Measurements from ENCODE around the gene ATXN2L.
A peak's percentile ranks its signal among the peaks of the same experiment; 100 is the strongest.
"Not testable (repeated sequence)": the region's sequence is repeated elsewhere in the genome, so short reads cannot be mapped to it uniquely, and the experiment has no call there.

The ATXN2L gene, protein sequence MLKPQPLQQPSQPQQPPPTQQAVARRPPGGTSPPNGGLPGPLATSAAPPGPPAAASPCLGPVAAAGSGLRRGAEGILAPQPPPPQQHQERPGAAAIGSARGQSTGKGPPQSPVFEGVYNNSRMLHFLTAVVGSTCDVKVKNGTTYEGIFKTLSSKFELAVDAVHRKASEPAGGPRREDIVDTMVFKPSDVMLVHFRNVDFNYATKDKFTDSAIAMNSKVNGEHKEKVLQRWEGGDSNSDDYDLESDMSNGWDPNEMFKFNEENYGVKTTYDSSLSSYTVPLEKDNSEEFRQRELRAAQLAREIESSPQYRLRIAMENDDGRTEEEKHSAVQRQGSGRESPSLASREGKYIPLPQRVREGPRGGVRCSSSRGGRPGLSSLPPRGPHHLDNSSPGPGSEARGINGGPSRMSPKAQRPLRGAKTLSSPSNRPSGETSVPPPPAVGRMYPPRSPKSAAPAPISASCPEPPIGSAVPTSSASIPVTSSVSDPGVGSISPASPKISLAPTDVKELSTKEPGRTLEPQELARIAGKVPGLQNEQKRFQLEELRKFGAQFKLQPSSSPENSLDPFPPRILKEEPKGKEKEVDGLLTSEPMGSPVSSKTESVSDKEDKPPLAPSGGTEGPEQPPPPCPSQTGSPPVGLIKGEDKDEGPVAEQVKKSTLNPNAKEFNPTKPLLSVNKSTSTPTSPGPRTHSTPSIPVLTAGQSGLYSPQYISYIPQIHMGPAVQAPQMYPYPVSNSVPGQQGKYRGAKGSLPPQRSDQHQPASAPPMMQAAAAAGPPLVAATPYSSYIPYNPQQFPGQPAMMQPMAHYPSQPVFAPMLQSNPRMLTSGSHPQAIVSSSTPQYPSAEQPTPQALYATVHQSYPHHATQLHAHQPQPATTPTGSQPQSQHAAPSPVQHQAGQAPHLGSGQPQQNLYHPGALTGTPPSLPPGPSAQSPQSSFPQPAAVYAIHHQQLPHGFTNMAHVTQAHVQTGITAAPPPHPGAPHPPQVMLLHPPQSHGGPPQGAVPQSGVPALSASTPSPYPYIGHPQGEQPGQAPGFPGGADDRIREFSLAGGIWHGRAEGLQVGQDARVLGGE

GRCh38 chr16:28822520-28823290 lies at the start of gene ATXN2L:
Gene ATXN2L, plus strand, starts transcription at chr16:28822999. Its CDS starts 261 bp downstream, at chr16:28823260.
- Histone ChIP-seq H3K36me3 (ENCODE audit: control insufficient read depth, insufficient read depth, low read length) (peaks cover 27% of the 10 kb centered on the region), H3K27ac (ENCODE audit: low read depth, low read length) (peak within 1 kb of the TSS; percentile 98), H3K9ac (ENCODE audit: low read depth, low read length) (peak within 1 kb of the TSS; percentile 88), H3K27me3 (ENCODE audit: control insufficient read depth, insufficient read depth, low read length) (no peaks in the 10 kb centered on the region), H3K4me1 (ENCODE audit: control insufficient read depth, insufficient read depth, low read length) (peaks cover 5% of the 10 kb centered on the region; the same call in 1 of the 2 replicates), H3K9me3 (ENCODE audit: control insufficient read depth, insufficient read depth, low read length) (no peaks in the 10 kb centered on the region), H3K4me3 (ENCODE audit: low read depth, low read length) (peak within 1 kb of the TSS; percentile 93)

- not testable (repeated sequence) for H3K27me3 ChIP-seq (ENCODE audit: control insufficient read depth, insufficient read depth, low read length); H3K9me3 ChIP-seq (ENCODE audit: control insufficient read depth, insufficient read depth, low read length); H3K27ac ChIP-seq (ENCODE audit: low read depth, low read length); H3K4me1 ChIP-seq (ENCODE audit: control insufficient read depth, insufficient read depth, low read length); H3K4me3 ChIP-seq (ENCODE audit: low read depth, low read length); H3K36me3 ChIP-seq (ENCODE audit: control insufficient read depth, insufficient read depth, low read length); H3K9ac ChIP-seq (ENCODE audit: low read depth, low read length)
These were observed 41.1 kb upstream of the ATXN2L start for GRCh38 chr16:28781697-28782096.

DNA sequence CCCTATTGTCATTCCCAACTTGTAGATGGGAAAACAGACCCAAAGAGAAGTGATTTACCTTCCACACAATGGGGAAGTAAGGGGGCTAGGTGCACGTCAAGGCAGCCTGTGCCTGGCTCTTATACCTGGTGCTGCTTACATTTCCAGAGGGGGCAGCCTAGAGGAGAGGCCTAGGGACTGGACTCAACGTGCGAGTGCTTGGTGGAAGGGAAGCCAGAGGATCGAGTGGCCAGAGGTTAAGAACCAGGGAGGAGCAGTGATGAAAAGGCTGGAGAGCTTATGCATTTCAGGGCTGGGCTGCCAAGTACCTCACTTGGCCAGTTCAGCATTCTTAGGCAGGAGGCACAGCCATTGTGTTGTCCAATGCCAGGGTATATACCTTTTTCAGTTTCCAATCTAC lies 40.4 kb upstream of the ATXN2L start:
- H3K27ac ChIP-seq (ENCODE audit: low read depth, low read length); H3K4me3 ChIP-seq (ENCODE audit: low read depth, low read length); H3K4me1 ChIP-seq (ENCODE audit: control insufficient read depth, insufficient read depth, low read length); H3K36me3 ChIP-seq (ENCODE audit: control insufficient read depth, insufficient read depth, low read length); H3K27me3 ChIP-seq (ENCODE audit: control insufficient read depth, insufficient read depth, low read length); H3K9me3 ChIP-seq (ENCODE audit: control insufficient read depth, insufficient read depth, low read length); H3K9ac ChIP-seq (ENCODE audit: low read depth, low read length): not testable (repeated sequence)

- not testable (repeated sequence) for H3K4me3 ChIP-seq (ENCODE audit: low read depth, low read length); H3K9ac ChIP-seq (ENCODE audit: low read depth, low read length); H3K36me3 ChIP-seq (ENCODE audit: control insufficient read depth, insufficient read depth, low read length); H3K4me1 ChIP-seq (ENCODE audit: control insufficient read depth, insufficient read depth, low read length); H3K27me3 ChIP-seq (ENCODE audit: control insufficient read depth, insufficient read depth, low read length); H3K9me3 ChIP-seq (ENCODE audit: control insufficient read depth, insufficient read depth, low read length); H3K27ac ChIP-seq (ENCODE audit: low read depth, low read length)
These were observed 20.4 kb upstream of the ATXN2L start for GRCh38 chr16:28802235-28803019.

DNA sequence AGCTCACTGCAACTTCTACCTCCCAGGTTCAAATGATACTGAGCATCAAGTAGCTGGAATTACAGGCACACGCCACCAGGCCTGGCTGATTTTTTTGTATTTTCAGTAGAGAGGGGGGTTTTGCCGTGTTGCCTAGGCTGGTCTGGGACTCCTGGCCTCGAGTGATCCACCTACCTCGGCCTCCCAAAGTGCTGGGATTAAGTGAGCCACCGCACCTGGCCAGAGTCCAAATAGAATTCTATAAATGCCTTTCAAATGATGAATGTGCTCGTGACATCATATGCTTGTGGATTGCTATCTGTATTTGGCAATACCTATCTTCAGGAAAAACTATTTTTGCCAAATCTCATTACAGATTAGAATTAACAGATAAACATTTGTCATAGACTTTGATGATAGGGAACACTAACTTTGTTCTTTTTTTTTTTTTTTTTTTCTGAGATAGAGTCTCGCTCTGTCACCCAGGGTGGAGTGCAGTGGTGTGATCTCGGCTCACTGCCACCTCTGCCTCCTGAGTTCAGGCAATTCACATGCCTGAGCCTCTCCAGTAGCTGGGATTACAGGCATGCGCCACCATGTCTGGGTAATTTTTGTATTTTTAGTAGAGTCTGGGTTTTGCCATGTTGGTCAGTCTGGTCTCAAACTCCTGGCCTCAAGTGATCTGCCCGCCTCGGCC lies 15.2 kb upstream of the ATXN2L start:
- not testable (repeated sequence) for H3K27ac ChIP-seq (ENCODE audit: low read depth, low read length); H3K36me3 ChIP-seq (ENCODE audit: control insufficient read depth, insufficient read depth, low read length); H3K27me3 ChIP-seq (ENCODE audit: control insufficient read depth, insufficient read depth, low read length); H3K9ac ChIP-seq (ENCODE audit: low read depth, low read length); H3K9me3 ChIP-seq (ENCODE audit: control insufficient read depth, insufficient read depth, low read length); H3K4me1 ChIP-seq (ENCODE audit: control insufficient read depth, insufficient read depth, low read length); H3K4me3 ChIP-seq (ENCODE audit: low read depth, low read length)

DNA sequence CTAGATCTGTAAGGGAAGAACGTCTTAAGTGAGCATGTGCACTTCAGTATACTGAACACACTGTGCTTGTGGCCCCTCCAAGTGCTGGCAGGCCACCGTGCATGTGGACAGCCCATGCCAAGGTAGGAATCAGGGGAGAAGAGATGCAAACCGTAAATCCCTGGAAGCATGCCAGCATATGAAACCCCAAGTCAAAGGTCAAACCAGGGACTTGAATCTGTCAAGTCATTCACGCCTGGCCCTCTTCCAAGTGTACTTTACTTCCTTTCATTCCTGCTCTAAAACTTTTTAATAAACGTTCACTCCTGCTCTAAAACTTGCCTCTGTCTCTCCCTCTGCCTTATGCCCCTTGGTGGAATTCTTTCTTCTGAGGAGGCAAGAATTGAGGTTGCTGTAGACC lies 2.8 kb upstream of the ATXN2L start:
- Histone ChIP-seq H3K4me3 (ENCODE audit: low read depth, low read length) (no peak overlapping the region), H3K9ac (ENCODE audit: low read depth, low read length) (no peak overlapping the region), H3K27me3 (ENCODE audit: control insufficient read depth, insufficient read depth, low read length) (no peaks in the 10 kb centered on the region), H3K9me3 (ENCODE audit: control insufficient read depth, insufficient read depth, low read length) (no peaks in the 10 kb centered on the region), H3K36me3 (ENCODE audit: control insufficient read depth, insufficient read depth, low read length) (no peaks in the 10 kb centered on the region; the same call in 1 of the 2 replicates), H3K27ac (ENCODE audit: low read depth, low read length) (no peak overlapping the region), H3K4me1 (ENCODE audit: control insufficient read depth, insufficient read depth, low read length) (peaks cover 5% of the 10 kb centered on the region; the same call in 1 of the 2 replicates)

GRCh38 chr16:28820546-28820945 lies 2.3 kb upstream of the ATXN2L start:
- H3K27ac ChIP-seq (ENCODE audit: low read depth, low read length); H3K27me3 ChIP-seq (ENCODE audit: control insufficient read depth, insufficient read depth, low read length); H3K4me1 ChIP-seq (ENCODE audit: control insufficient read depth, insufficient read depth, low read length); H3K4me3 ChIP-seq (ENCODE audit: low read depth, low read length); H3K9ac ChIP-seq (ENCODE audit: low read depth, low read length); H3K36me3 ChIP-seq (ENCODE audit: control insufficient read depth, insufficient read depth, low read length); H3K9me3 ChIP-seq (ENCODE audit: control insufficient read depth, insufficient read depth, low read length): not testable (repeated sequence)

DNA sequence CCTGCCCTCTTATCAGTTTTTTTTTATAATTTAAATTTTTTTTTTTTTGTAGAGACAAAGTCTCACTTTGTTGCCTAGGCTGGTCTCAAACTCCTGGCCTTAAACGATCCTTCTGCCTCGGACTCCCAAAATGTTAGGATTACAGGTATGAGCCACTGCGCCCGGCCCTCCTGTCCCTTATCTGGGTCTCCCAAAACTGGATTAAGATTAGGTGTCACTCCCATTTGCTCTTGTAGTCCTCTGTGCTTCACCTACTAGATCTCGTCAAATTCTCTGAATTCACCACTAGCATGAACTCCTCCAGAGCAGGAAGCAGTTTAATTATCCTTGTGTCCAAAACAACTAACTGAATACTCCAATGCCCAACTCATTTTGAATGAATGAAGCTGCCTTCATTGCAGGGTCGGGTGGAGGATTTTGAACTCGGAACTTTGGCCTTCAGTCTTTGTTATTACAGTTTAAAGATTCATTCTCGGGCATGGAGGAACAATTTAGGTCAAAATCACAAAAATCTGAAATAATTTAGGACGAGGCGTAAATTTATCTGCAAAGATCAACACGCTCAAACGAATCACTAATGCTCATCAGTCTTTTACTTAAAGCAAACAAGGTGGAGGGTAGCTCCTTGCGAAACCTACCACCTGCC lies 802 bp upstream of the ATXN2L start:
- H3K27me3 ChIP-seq (ENCODE audit: control insufficient read depth, insufficient read depth, low read length) = no peaks in the 10 kb centered on the region
- H3K9ac ChIP-seq (ENCODE audit: low read depth, low read length) = peak overlapping the region; percentile 85
- H3K4me1 ChIP-seq (ENCODE audit: control insufficient read depth, insufficient read depth, low read length) = peaks cover 5% of the 10 kb centered on the region; the same call in 1 of the 2 replicates
- H3K9me3 ChIP-seq (ENCODE audit: control insufficient read depth, insufficient read depth, low read length) = no peaks in the 10 kb centered on the region
- peak overlapping the region; percentile 98 for H3K27ac ChIP-seq (ENCODE audit: low read depth, low read length)
- peaks cover 20% of the 10 kb centered on the region for H3K36me3 ChIP-seq (ENCODE audit: control insufficient read depth, insufficient read depth, low read length)
- peak overlapping the region; percentile 93 for H3K4me3 ChIP-seq (ENCODE audit: low read depth, low read length)

GRCh38 chr16:28823291-28823872 lies 583 bp downstream of the ATXN2L start:
- peak overlapping the region; percentile 98 for H3K27ac ChIP-seq (ENCODE audit: low read depth, low read length)
- H3K9ac ChIP-seq (ENCODE audit: low read depth, low read length) = peak overlapping the region; percentile 88
- H3K4me3 ChIP-seq (ENCODE audit: low read depth, low read length) = peak overlapping the region; percentile 93
- H3K9me3 ChIP-seq (ENCODE audit: control insufficient read depth, insufficient read depth, low read length) = no peaks in the 10 kb centered on the region
- no peaks in the 10 kb centered on the region for H3K27me3 ChIP-seq (ENCODE audit: control insufficient read depth, insufficient read depth, low read length)
- peaks cover 5% of the 10 kb centered on the region; the same call in 1 of the 2 replicates for H3K4me1 ChIP-seq (ENCODE audit: control insufficient read depth, insufficient read depth, low read length)
- peaks cover 34% of the 10 kb centered on the region for H3K36me3 ChIP-seq (ENCODE audit: control insufficient read depth, insufficient read depth, low read length)

Data from HUES48 (cell line).